Measurements from ENCODE around the gene FAHD1.

The FAHD1 gene

GRCh38 chr16:1810106-1810505, 16.9 kb upstream of the FAHD1 start:
- H3K4me3 ChIP-seq (ENCODE audit: low read depth, low read length) = no peak overlapping the region
- no peak for DNase-seq (ENCODE audit: low read depth)
- no peak for TF ChIP-seq CTCF (IDR thresholded peaks at IDR 0.05; ENCODE audit: insufficient read depth, low read depth, low read length, missing control alignments)

- DNase-seq (ENCODE audit: low read depth) = no peak
- no peak overlapping the region for H3K4me3 ChIP-seq (ENCODE audit: low read depth, low read length)
- no peak for TF ChIP-seq CTCF (IDR thresholded peaks at IDR 0.05; ENCODE audit: insufficient read depth, low read depth, low read length, missing control alignments)
These were observed 16.5 kb upstream of the FAHD1 start for GRCh38 chr16:1810536-1810935.

GRCh38 chr16:1812732-1813163, 14.3 kb upstream of the FAHD1 start:
- peak; percentile 14 for TF ChIP-seq CTCF (IDR thresholded peaks at IDR 0.05; ENCODE audit: insufficient read depth, low read depth, low read length, missing control alignments)
- peak; percentile 35 for DNase-seq (ENCODE audit: low read depth)

GRCh38 chr16:1815461-1815860, 11.5 kb upstream of the FAHD1 start:
- no peak for DNase-seq (ENCODE audit: low read depth)
- no peak overlapping the region for H3K4me3 ChIP-seq (ENCODE audit: low read depth, low read length)

More at GRCh38 chr16:1812732-1813163, 14.3 kb upstream of the FAHD1 start:
- H3K4me3 ChIP-seq (ENCODE audit: low read depth, low read length) = no peak overlapping the region

GRCh38 chr16:1816396-1817275, 10.4 kb upstream of the FAHD1 start:
- DNase-seq (ENCODE audit: low read depth) = no peak
- no peak for TF ChIP-seq CTCF (IDR thresholded peaks at IDR 0.05; ENCODE audit: insufficient read depth, low read depth, low read length, missing control alignments)
- no peak overlapping the region for H3K4me3 ChIP-seq (ENCODE audit: low read depth, low read length)

More at GRCh38 chr16:1815461-1815860, 11.5 kb upstream of the FAHD1 start:
- no peak for TF ChIP-seq CTCF (IDR thresholded peaks at IDR 0.05; ENCODE audit: insufficient read depth, low read depth, low read length, missing control alignments)

DNA sequence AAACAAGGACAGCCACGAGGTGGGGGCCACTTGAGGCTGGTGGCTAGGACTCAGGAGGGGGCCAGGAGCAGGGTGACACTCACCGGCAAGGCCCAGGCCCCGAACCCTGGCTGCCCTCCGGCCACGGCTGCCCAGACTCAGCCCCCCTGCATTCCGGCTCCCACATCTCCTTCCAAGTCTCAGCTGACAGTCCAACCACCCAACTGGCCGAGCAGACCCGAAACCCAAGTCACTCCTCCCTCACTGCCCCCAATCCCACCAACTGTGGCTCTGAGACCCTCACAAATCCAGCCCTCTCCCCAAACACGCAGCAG, 9.8 kb upstream of the FAHD1 start:
- no peak for DNase-seq (ENCODE audit: low read depth)
- no peak overlapping the region for H3K4me3 ChIP-seq (ENCODE audit: low read depth, low read length)
- no peak for TF ChIP-seq CTCF (IDR thresholded peaks at IDR 0.05; ENCODE audit: insufficient read depth, low read depth, low read length, missing control alignments)

GRCh38 chr16:1817716-1818115, 9.3 kb upstream of the FAHD1 start:
- no peak overlapping the region for H3K4me3 ChIP-seq (ENCODE audit: low read depth, low read length)
- no peak for DNase-seq (ENCODE audit: low read depth)
- TF ChIP-seq CTCF (IDR thresholded peaks at IDR 0.05; ENCODE audit: insufficient read depth, low read depth, low read length, missing control alignments) = no peak

All from GM12865 (cell line).